Lower leg skin (tissue), 4 donors: ENCODE measurements around the gene ARHGEF9. TPM values are rescaled to one million over a fixed set of nuclear protein-coding genes. Genes with fewer than 3 reads are reported as not detected.

Source experiments
- DNase-seq, 2 donors: peaks; one replicate each; pipeline ENCODE4 v3.0.0-alpha.2; 2019; ENCODE audit warnings: low spot score in 2 of 2
- H3K4me3 ChIP-seq: fragments of 200-600 bp; sonication (generic); 2 replicates; pipeline ENCODE4 v1.5.1; 2017; ENCODE audit warnings: mild to moderate bottlenecking, low read depth; ENCODE audit not compliant: poor library complexity, severe bottlenecking
- POLR2A ChIP-seq, 2 donors: fragments of 450-650 bp; IDR thresholded peaks; one replicate each; pipeline ENCODE4 v1.6.1; 2016 to 2017; ENCODE audit warnings: antibody characterized with exemption in 2 of 2, mild to moderate bottlenecking in 1 of 2, moderate library complexity in 1 of 2
- WGBS, 2 donors: methylation state at CpG; one replicate each; pipeline ENCODE4 v1.1.5; 2018; 5-methylcytosine and 5-hydroxymethylcytosine counted together
- intact Hi-C: fragments of 100-400 bp; cut with DNase I; formaldehyde crosslinking; loops from one replicate; pipeline ENCODE4 v1.15.0; 2023; ENCODE audit warnings: low total_unique reads
- total RNA-seq, 4 donors: library from RNA; depleted of rRNA; stranded (reverse); fragments of >200 nt; gene quantifications; one replicate each; pipeline ENCODE4 v1.1.0, GENCODE V29; 2016
- TF ChIP-seq, protein P1 (sequence below), 3 donors: fragments of 450-650 bp; IDR thresholded peaks; one replicate each; pipeline ENCODE4 v1.5.1; 2016; ENCODE audit warnings: antibody characterized with exemption in 3 of 3, mild to moderate bottlenecking in 3 of 3, moderate library complexity in 2 of 3

Gene ARHGEF9
- total RNA-seq, 4 donors from 2014 or later = 13.4 to 19.5 (median 14.6) TPM

- TF ChIP-seq POLR2A (IDR thresholded peaks at IDR 0.05) = no peak
- TF ChIP-seq, protein P1, sequence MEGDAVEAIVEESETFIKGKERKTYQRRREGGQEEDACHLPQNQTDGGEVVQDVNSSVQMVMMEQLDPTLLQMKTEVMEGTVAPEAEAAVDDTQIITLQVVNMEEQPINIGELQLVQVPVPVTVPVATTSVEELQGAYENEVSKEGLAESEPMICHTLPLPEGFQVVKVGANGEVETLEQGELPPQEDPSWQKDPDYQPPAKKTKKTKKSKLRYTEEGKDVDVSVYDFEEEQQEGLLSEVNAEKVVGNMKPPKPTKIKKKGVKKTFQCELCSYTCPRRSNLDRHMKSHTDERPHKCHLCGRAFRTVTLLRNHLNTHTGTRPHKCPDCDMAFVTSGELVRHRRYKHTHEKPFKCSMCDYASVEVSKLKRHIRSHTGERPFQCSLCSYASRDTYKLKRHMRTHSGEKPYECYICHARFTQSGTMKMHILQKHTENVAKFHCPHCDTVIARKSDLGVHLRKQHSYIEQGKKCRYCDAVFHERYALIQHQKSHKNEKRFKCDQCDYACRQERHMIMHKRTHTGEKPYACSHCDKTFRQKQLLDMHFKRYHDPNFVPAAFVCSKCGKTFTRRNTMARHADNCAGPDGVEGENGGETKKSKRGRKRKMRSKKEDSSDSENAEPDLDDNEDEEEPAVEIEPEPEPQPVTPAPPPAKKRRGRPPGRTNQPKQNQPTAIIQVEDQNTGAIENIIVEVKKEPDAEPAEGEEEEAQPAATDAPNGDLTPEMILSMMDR (IDR thresholded peaks at IDR 0.05) = no peak
- intact Hi-C loops = no loop called here
- 39 to 43% methylated on average over 2 of the region's 2 CpGs for WGBS, 2 donors
- H3K4me3 ChIP-seq = no peak overlapping the region
- DNase-seq = no peak
These were observed 71.5 kb downstream of the ARHGEF9 start for GRCh38 chrX:63713526-63713925.

DNA sequence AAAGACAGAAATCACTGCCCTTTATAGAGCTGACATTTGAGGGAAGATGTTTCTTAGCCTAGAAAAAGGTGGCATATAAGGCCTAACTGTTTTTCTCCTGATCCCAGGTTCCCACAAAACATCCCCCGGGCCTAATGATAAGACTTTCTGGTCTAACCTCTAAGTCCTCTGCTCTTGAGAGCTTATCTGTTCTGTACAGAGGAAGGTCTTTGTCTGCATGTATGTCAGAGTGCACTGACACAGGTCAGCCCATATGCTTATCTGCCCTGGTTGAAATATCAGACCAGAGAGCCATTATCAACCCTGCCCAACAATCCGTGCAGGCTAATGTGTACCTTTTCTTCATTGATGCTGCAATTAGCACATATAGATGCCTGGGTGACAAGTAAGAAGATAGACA, 76.2 kb downstream of the ARHGEF9 start:
- TF ChIP-seq, protein P1 (IDR thresholded peaks at IDR 0.05) = no peak

GRCh38 chrX:63702556-63702955, 82.5 kb downstream of the ARHGEF9 start:
- 89 to 96% methylated on average over 1 of the region's 1 CpG for WGBS, 2 donors
- no peak overlapping the region for H3K4me3 ChIP-seq
- DNase-seq = no peak
- TF ChIP-seq, protein P1 (IDR thresholded peaks at IDR 0.05) = no peak
- no peak for TF ChIP-seq POLR2A (IDR thresholded peaks at IDR 0.05)
- intact Hi-C loops = no loop called here

More for the DNA sequence above, 76.2 kb downstream of the ARHGEF9 start:
- intact Hi-C loops = no loop called here
- 79 to 82% methylated on average over 2 of the region's 2 CpGs for WGBS, 2 donors
- H3K4me3 ChIP-seq = no peak overlapping the region
- no peak for DNase-seq

DNA sequence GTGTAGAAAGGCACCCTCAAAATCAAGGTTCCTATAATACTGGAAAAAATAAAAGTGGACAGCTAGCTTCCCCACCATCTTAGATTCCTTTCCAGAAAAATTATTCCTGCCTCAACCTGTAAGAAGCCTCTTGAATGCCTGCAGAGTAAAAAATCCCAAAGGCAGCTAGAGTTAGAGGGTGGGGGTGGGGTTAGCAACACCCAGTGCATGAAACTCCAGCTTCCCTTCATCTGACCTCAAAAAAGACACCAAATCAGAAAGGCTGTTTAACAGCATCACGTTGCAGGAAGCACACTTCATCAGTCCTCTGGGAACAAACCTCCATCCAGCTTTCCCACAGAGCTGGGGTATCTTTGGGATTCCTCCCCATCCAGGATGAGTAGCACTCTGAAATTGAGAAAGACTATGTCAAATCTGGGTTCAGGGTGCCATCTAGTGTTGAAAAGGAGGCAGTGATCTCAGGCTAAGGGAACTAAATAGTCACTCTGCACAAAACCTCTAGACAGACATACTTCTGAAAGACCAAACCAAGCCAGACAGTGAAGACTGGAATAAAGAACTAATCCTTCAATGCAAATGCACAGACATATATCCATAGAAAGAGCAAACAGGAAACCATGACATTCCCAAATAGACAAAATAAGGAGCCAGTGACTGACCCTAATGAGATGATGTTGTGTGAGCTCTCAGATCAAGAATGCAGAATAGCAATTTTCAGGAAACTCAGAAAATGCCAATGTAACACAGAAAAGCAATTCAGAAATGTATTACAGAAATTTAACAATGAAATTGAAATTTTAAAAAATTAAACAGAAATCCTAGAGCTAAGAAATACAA, 97.9 kb downstream of the ARHGEF9 start:
- TF ChIP-seq, protein P1 (IDR thresholded peaks at IDR 0.05) = no peak
- no peak for TF ChIP-seq POLR2A (IDR thresholded peaks at IDR 0.05)
- 0 to 20% methylated on average over 1 of the region's 1 CpG for WGBS, 2 donors
- no peak for DNase-seq
- no peak overlapping the region for H3K4me3 ChIP-seq
- intact Hi-C loops = no loop called here

DNA sequence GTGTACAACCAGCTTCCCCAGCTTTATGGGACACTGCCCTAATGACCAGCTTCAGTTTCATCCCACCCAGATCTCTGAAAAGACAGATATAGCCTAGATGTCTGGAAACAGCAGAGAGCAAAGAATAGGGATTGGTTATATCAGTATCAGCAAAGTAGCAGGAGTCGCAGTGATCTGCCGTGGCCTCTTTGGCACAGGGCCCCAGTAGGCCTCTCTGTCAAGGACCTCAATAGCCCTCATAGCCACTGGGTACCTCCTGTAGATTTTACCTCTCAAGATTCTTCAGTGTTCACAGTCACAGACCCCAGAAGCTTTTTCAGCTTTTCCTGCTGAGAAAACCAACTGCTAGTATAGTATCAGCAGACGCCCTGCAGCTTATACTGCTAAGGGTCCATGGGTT, 104.6 kb downstream of the ARHGEF9 start:
- TF ChIP-seq, protein P1 (IDR thresholded peaks at IDR 0.05) = no peak
- no peak overlapping the region for H3K4me3 ChIP-seq
- intact Hi-C loops = no loop called here
- DNase-seq = no peak
- WGBS, 2 donors = 83 to 94% methylated on average over 3 of the region's 3 CpGs

- intact Hi-C loops = no loop called here
- no peak for DNase-seq
- WGBS, 2 donors = 73 to 91% methylated on average over 3 of the region's 3 CpGs
- no peak for TF ChIP-seq POLR2A (IDR thresholded peaks at IDR 0.05)
- TF ChIP-seq, protein P1 (IDR thresholded peaks at IDR 0.05) = no peak
- H3K4me3 ChIP-seq = no peak overlapping the region
These were observed 105.6 kb downstream of the ARHGEF9 start for GRCh38 chrX:63679432-63679831.
